Measurements from ENCODE around the gene OR6X1.

DNA sequence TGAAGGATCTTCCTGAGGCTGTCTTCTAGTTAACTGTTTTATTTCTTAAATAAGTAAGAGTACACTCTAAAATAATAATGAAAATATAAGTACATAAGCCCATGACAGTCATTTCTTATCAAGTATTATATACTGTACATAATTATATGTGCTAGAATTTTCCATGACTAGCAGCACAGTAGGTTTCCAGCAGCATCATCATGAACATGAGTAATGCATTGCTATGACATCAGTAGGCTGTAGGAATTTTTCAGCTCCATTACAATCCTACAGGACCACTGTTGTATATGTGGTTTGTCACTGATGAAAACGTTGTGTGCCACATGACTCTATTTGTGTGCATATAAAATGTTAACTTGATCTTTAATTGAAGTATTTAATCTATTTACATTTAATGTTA is 34.9 kb downstream of the OR6X1 start:
- TF ChIP-seq, protein P1, sequence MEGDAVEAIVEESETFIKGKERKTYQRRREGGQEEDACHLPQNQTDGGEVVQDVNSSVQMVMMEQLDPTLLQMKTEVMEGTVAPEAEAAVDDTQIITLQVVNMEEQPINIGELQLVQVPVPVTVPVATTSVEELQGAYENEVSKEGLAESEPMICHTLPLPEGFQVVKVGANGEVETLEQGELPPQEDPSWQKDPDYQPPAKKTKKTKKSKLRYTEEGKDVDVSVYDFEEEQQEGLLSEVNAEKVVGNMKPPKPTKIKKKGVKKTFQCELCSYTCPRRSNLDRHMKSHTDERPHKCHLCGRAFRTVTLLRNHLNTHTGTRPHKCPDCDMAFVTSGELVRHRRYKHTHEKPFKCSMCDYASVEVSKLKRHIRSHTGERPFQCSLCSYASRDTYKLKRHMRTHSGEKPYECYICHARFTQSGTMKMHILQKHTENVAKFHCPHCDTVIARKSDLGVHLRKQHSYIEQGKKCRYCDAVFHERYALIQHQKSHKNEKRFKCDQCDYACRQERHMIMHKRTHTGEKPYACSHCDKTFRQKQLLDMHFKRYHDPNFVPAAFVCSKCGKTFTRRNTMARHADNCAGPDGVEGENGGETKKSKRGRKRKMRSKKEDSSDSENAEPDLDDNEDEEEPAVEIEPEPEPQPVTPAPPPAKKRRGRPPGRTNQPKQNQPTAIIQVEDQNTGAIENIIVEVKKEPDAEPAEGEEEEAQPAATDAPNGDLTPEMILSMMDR (IDR thresholded peaks at IDR 0.05) = no peak
- TF ChIP-seq, protein P2, sequence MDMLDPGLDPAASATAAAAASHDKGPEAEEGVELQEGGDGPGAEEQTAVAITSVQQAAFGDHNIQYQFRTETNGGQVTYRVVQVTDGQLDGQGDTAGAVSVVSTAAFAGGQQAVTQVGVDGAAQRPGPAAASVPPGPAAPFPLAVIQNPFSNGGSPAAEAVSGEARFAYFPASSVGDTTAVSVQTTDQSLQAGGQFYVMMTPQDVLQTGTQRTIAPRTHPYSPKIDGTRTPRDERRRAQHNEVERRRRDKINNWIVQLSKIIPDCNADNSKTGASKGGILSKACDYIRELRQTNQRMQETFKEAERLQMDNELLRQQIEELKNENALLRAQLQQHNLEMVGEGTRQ (CRISPR knock-in tag; IDR thresholded peaks at IDR 0.05) = no peak
- TF ChIP-seq JUN (CRISPR knock-in tag; IDR thresholded peaks at IDR 0.05) (no peak), ATF3 (CRISPR knock-in tag; conservative IDR thresholded peaks at IDR 0.05) (no peak), OVOL2 (CRISPR knock-in tag; IDR thresholded peaks at IDR 0.05; ENCODE audit: borderline replicate concordance) (no peak), FOXJ3 (CRISPR knock-in tag; IDR thresholded peaks at IDR 0.05; ENCODE audit: borderline replicate concordance) (no peak), SP1 (CRISPR knock-in tag; conservative IDR thresholded peaks at IDR 0.05) (no peak), MLX (CRISPR knock-in tag; IDR thresholded peaks at IDR 0.05) (no peak), CBFB (CRISPR knock-in tag; IDR thresholded peaks at IDR 0.05; ENCODE audit: low read depth) (no peak), NR2C2 (CRISPR knock-in tag; IDR thresholded peaks at IDR 0.05) (no peak), KAT7 (CRISPR knock-in tag; IDR thresholded peaks at IDR 0.05; ENCODE audit: borderline replicate concordance) (no peak)
- TF ChIP-seq, protein P3, sequence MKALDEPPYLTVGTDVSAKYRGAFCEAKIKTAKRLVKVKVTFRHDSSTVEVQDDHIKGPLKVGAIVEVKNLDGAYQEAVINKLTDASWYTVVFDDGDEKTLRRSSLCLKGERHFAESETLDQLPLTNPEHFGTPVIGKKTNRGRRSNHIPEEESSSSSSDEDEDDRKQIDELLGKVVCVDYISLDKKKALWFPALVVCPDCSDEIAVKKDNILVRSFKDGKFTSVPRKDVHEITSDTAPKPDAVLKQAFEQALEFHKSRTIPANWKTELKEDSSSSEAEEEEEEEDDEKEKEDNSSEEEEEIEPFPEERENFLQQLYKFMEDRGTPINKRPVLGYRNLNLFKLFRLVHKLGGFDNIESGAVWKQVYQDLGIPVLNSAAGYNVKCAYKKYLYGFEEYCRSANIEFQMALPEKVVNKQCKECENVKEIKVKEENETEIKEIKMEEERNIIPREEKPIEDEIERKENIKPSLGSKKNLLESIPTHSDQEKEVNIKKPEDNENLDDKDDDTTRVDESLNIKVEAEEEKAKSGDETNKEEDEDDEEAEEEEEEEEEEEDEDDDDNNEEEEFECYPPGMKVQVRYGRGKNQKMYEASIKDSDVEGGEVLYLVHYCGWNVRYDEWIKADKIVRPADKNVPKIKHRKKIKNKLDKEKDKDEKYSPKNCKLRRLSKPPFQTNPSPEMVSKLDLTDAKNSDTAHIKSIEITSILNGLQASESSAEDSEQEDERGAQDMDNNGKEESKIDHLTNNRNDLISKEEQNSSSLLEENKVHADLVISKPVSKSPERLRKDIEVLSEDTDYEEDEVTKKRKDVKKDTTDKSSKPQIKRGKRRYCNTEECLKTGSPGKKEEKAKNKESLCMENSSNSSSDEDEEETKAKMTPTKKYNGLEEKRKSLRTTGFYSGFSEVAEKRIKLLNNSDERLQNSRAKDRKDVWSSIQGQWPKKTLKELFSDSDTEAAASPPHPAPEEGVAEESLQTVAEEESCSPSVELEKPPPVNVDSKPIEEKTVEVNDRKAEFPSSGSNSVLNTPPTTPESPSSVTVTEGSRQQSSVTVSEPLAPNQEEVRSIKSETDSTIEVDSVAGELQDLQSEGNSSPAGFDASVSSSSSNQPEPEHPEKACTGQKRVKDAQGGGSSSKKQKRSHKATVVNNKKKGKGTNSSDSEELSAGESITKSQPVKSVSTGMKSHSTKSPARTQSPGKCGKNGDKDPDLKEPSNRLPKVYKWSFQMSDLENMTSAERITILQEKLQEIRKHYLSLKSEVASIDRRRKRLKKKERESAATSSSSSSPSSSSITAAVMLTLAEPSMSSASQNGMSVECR (CRISPR knock-in tag; IDR thresholded peaks at IDR 0.05; ENCODE audit: borderline replicate concordance) = no peak
- TF ChIP-seq, protein P4, sequence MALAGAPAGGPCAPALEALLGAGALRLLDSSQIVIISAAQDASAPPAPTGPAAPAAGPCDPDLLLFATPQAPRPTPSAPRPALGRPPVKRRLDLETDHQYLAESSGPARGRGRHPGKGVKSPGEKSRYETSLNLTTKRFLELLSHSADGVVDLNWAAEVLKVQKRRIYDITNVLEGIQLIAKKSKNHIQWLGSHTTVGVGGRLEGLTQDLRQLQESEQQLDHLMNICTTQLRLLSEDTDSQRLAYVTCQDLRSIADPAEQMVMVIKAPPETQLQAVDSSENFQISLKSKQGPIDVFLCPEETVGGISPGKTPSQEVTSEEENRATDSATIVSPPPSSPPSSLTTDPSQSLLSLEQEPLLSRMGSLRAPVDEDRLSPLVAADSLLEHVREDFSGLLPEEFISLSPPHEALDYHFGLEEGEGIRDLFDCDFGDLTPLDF (CRISPR knock-in tag; IDR thresholded peaks at IDR 0.05) = no peak
- TF ChIP-seq, protein P5, sequence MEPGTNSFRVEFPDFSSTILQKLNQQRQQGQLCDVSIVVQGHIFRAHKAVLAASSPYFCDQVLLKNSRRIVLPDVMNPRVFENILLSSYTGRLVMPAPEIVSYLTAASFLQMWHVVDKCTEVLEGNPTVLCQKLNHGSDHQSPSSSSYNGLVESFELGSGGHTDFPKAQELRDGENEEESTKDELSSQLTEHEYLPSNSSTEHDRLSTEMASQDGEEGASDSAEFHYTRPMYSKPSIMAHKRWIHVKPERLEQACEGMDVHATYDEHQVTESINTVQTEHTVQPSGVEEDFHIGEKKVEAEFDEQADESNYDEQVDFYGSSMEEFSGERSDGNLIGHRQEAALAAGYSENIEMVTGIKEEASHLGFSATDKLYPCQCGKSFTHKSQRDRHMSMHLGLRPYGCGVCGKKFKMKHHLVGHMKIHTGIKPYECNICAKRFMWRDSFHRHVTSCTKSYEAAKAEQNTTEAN (CRISPR knock-in tag; IDR thresholded peaks at IDR 0.05) = no peak
